GM12878 (cell line): ENCODE data around the gene CCL19. TPM values are rescaled to one million over a fixed set of nuclear protein-coding genes. Genes with fewer than 3 reads are reported as not detected.

Source experiments
- ATAC-seq: fragments of 200-7000 bp; cut with Tn5 transposase; 3 replicates; pipeline ENCODE4 v1.9.1; 2020; ENCODE audit warnings: mild to moderate bottlenecking, moderate library complexity
- BruUV-seq: library from RNA; stranded (reverse); fragments of 400-500 nt; replicated peaks from 2 replicates; lab custom pipeline; 2021; lab: Mats Ljungman, UMichigan
- CTCF ChIA-PET: fragments of 300-600 bp; sonication (Branson Sonifier 250); formaldehyde crosslinking; extraction: SDS; loops from one replicate; lab custom pipeline; 2021; ENCODE audit warnings: inconsistent platforms; lab: Yijun Ruan, JAX
- POLR2A ChIA-PET: fragments of 350-600 bp; formaldehyde crosslinking; extraction: SDS; loops from one replicate; lab custom pipeline; 2021; ENCODE audit warnings: inconsistent platforms; lab: Charles Lee
- RAD21 ChIA-PET: fragments of 300-600 bp; sonication (Branson Sonifier 250); formaldehyde crosslinking; loops from one replicate; lab custom pipeline; 2023; ENCODE audit warnings: antibody characterized with exemption; ENCODE audit not compliant: unreplicated experiment; lab: Charles Lee
- SMC1A ChIA-PET: fragments of 300-600 bp; sonication (Branson Sonifier 250); formaldehyde crosslinking; loops from one replicate; lab custom pipeline; 2023; ENCODE audit not compliant: unreplicated experiment, uncharacterized antibody; lab: Charles Lee
- DNase-seq: peaks from one replicate; pipeline ENCODE4 v3.0.0-alpha.2; 2011; ENCODE audit warnings: low read depth, low spot score
- FAIRE-seq: peaks from 3 replicates; lab custom pipeline; 2011; peaks lifted over from hg19 to GRCh38; lab: Jason Lieb, UNC
- H2AFZ ChIP-seq: 2 replicates; pipeline ENCODE4 v1.6.0; 2011; ENCODE audit warnings: low read depth, low read length, control low read depth; ENCODE audit not compliant: control insufficient read depth
- H3K27ac ChIP-seq: 2 replicates; pipeline ENCODE4 v1.5.1; 2011; ENCODE audit warnings: control low read depth; ENCODE audit not compliant: control insufficient read depth, insufficient read depth
- H3K27me3 ChIP-seq, 2 experiments: replicated peaks in 1 of 2; 2 replicates each; pipeline versions ENCODE4 v1.6.0 to v1.6.1; 2011; ENCODE audit warnings: low read length in 1 of 2; ENCODE audit not compliant: control insufficient read depth in 2 of 2, insufficient read depth in 2 of 2
- H3K36me3 ChIP-seq, 2 experiments: 2 replicates each; pipeline ENCODE4 v1.5.1; 2011; ENCODE audit warnings: low read length in 1 of 2; ENCODE audit not compliant: control insufficient read depth in 2 of 2, insufficient read depth in 2 of 2
- H3K4me1 ChIP-seq: 2 replicates; pipeline ENCODE4 v1.6.1; 2011; ENCODE audit warnings: mild to moderate bottlenecking, low read length, moderate library complexity, mixed read lengths; ENCODE audit not compliant: control insufficient read depth, insufficient read depth
- H3K4me2 ChIP-seq: 2 replicates; pipeline ENCODE4 v1.6.0; 2011; ENCODE audit warnings: control low read depth; ENCODE audit not compliant: control insufficient read depth, insufficient read depth
- H3K4me3 ChIP-seq: fragments of 200-600 bp; sonication (generic); 2 replicates; pipeline ENCODE4 v1.5.1; 2016
- H3K79me2 ChIP-seq: 2 replicates; pipeline ENCODE4 v1.6.0; 2011; ENCODE audit warnings: low read length; ENCODE audit not compliant: control insufficient read depth, insufficient read depth
- H3K9ac ChIP-seq: 2 replicates; pipeline ENCODE4 v1.8.0; 2011; ENCODE audit warnings: low read length, control low read depth, mixed read lengths; ENCODE audit not compliant: control insufficient read depth, insufficient read depth
- H3K9me3 ChIP-seq: replicated peaks from 3 replicates; pipeline ENCODE4 v1.5.1; 2011; ENCODE audit warnings: mild to moderate bottlenecking, low read length; ENCODE audit not compliant: control insufficient read depth, insufficient read depth
- H4K20me1 ChIP-seq: 2 replicates; pipeline ENCODE4 v1.6.0; 2011; ENCODE audit not compliant: control insufficient read depth, insufficient read depth
- CHD4 ChIP-seq: fragments of 200-600 bp; sonication (generic); IDR thresholded peaks from 2 replicates; pipeline ENCODE4 v1.6.1; 2016; ENCODE audit warnings: mild to moderate bottlenecking
- E2F8 ChIP-seq: fragments of 450-650 bp; IDR thresholded peaks from 2 replicates; pipeline ENCODE4 v1.6.1; 2018; ENCODE audit warnings: mild to moderate bottlenecking, low read depth, moderate library complexity; ENCODE audit not compliant: partially characterized antibody
- MXI1 ChIP-seq: fragments of 150-350 bp; IDR thresholded peaks from 2 replicates; pipeline ENCODE4 v1.6.1; 2011; ENCODE audit warnings: low read depth, mild to moderate bottlenecking, inconsistent platforms, low read length, improper control_type of control experiment
- NFIC ChIP-seq: IDR thresholded peaks from 2 replicates; pipeline ENCODE4 v1.6.1; 2012; ENCODE audit warnings: low read depth, mild to moderate bottlenecking, inconsistent platforms, low read length, moderate library complexity
- NFXL1 ChIP-seq: fragments of 450-650 bp; IDR thresholded peaks from 2 replicates; pipeline ENCODE4 v1.6.1; 2017; ENCODE audit warnings: antibody characterized with exemption, mild to moderate bottlenecking, borderline replicate concordance
- SIN3A ChIP-seq: IDR thresholded peaks from 2 replicates; pipeline ENCODE4 v1.6.1; 2012; ENCODE audit warnings: low read depth, low read length, improper control_type of control experiment
- SIX5 ChIP-seq: IDR thresholded peaks from 2 replicates; pipeline ENCODE4 v1.6.1; 2011; ENCODE audit warnings: mild to moderate bottlenecking, low read depth, low read length, moderate library complexity; ENCODE audit not compliant: severe bottlenecking
- SP1 ChIP-seq: IDR thresholded peaks from one replicate; pipeline ENCODE4 v1.6.1; 2011; ENCODE audit warnings: low read depth, low read length
- SREBF1 ChIP-seq: IDR thresholded peaks from 2 replicates; pipeline ENCODE4 v1.6.1; 2012; ENCODE audit warnings: mild to moderate bottlenecking, low read length
- TARDBP ChIP-seq: IDR thresholded peaks from 2 replicates; pipeline ENCODE4 v1.6.1; 2016; ENCODE audit warnings: borderline replicate concordance
- TCF7 ChIP-seq: IDR thresholded peaks from 2 replicates; pipeline ENCODE4 v1.6.1; 2014; ENCODE audit warnings: antibody characterized with exemption, borderline replicate concordance
- WRNIP1 ChIP-seq: IDR thresholded peaks from 2 replicates; pipeline ENCODE4 v1.6.1; 2011; ENCODE audit warnings: low read depth, low read length, improper control_type of control experiment, borderline replicate concordance
- WGBS: methylation state at CpG from one replicate; pipeline ENCODE4 v1.1.6; 2016; ENCODE audit warnings: low lambda C conversion rate; ENCODE audit not compliant: insufficient replicate concordance, insufficient coverage; ENCODE audit errors: missing lambda C conversion rate; 5-methylcytosine and 5-hydroxymethylcytosine counted together
- in situ Hi-C: fragments of 300-500 bp; cut with MboI; formaldehyde crosslinking; loops from 9 replicates; pipeline ENCODE4 v1.14.3; 2018; ENCODE audit warnings: mixed read lengths
- intact Hi-C: fragments of 100-400 bp; cut with micrococcal nuclease; formaldehyde crosslinking; loops from one replicate; pipeline ENCODE4 v1.14.2; 2022; ENCODE audit not compliant: unreplicated experiment
- polyA plus RNA-seq, 11 experiments: library from polyadenylated mRNA; depleted of rRNA in 4 of 11; unstranded in 6 of 11; stranded (reverse) in 5 of 11; fragments of >200 nt; fragmentation: Nextera tagmentation in 4 of 11; fragmentation: Illumina TruSeq in 1 of 11; extraction: Ambion mirVana in 4 of 11; extraction: Trizol in 1 of 11; gene quantifications; 1 replicate in 1 of 11; 2 replicates in 10 of 11; pipeline versions ENCODE4 v1.2.1 to v1.2.3, GENCODE V29; 2011 to 2016; ENCODE audit warnings: inconsistent platforms in 2 of 11, missing spikeins in 2 of 11, low read depth in 1 of 11
- total RNA-seq, 4 experiments: library from RNA; depleted of rRNA in 3 of 4; stranded (reverse); fragments of >200 nt in 3 of 4; fragmentation: Illumina TruSeq in 1 of 4; extraction: Trizol in 1 of 4; gene quantifications; 2 replicates each; pipeline versions ENCODE4 v1.2.1 to v1.2.3, GENCODE V29; 2013 to 2021
- TF ChIP-seq, protein P1 (sequence below): fragments of 450-650 bp; IDR thresholded peaks from 2 replicates; pipeline ENCODE4 v1.6.1; 2016; ENCODE audit warnings: mild to moderate bottlenecking
- TF ChIP-seq, protein P2 (sequence below): fragments of 450-650 bp; IDR thresholded peaks from 2 replicates; pipeline ENCODE4 v1.6.1; 2017; ENCODE audit warnings: borderline replicate concordance
- TF ChIP-seq, protein P3 (sequence below): IDR thresholded peaks from 2 replicates; pipeline ENCODE4 v1.6.1; 2011; ENCODE audit warnings: low read depth, mild to moderate bottlenecking, low read length, moderate library complexity, borderline replicate concordance; ENCODE audit errors: extremely low read depth

Gene CCL19
- total and polyA plus RNA-seq, 10 of the 15 experiments (the other 5 are each of a cell fraction or from before 2014, with no cell fraction given): 0.42 to 0.69 TPM; not detected in 8

DNA sequence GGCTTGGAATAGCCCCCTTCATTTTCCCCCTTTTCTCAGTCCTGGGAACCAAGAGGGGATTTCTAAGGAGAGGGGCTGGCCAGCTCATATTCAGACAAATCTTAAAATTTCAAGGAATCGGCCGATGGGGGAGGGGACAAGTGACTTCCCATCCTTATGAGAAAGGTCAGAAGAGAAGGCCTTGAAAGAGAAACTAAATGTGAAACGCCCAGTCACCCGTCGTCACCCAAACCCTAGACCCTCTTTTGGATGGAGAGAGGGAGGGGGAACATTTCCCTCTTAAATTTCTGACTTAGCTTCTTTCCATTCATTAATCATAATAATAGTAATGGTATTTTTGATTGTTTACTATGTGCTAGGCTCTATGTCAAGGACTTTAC is 850 bp upstream of the CCL19 start (continued):
- TF ChIP-seq E2F8: no peak
- TF ChIP-seq, all 136 proteins: peak for 0

GRCh38 chr9:34689512-34689911 is 1.6 kb downstream of the CCL19 start:
- in situ Hi-C loops: no loop called here
- ChIA-PET SMC1A (no interaction called here), POLR2A (no interaction called here), CTCF (no interaction called here), RAD21 (no interaction called here)
- no peak overlapping the region for H2AFZ ChIP-seq
- intact Hi-C loops: no loop called here
- H3K27me3 ChIP-seq: no peaks in the 10 kb centered on the region; a peak in 2 of 4 replicates
- WGBS: 46% methylated on average over 8 of the region's 8 CpGs
- H3K4me2 ChIP-seq: no peak overlapping the region
- no TSS peak for BruUV-seq
- H4K20me1 ChIP-seq: no peaks in the 10 kb centered on the region
- H3K4me3 ChIP-seq: no peak overlapping the region
- no peak overlapping the region for H3K9ac ChIP-seq
- ATAC-seq: no peak
- no peaks in the 10 kb centered on the region for H3K36me3 ChIP-seq
- H3K4me1 ChIP-seq: peaks cover 16% of the 10 kb centered on the region
- no peaks in the 10 kb centered on the region for H3K9me3 ChIP-seq
- DNase-seq: no peak
- TF ChIP-seq, protein P1, sequence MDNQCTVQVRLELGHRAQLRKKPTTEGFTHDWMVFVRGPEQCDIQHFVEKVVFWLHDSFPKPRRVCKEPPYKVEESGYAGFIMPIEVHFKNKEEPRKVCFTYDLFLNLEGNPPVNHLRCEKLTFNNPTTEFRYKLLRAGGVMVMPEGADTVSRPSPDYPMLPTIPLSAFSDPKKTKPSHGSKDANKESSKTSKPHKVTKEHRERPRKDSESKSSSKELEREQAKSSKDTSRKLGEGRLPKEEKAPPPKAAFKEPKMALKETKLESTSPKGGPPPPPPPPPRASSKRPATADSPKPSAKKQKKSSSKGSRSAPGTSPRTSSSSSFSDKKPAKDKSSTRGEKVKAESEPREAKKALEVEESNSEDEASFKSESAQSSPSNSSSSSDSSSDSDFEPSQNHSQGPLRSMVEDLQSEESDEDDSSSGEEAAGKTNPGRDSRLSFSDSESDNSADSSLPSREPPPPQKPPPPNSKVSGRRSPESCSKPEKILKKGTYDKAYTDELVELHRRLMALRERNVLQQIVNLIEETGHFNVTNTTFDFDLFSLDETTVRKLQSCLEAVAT: no peak
- TF ChIP-seq NFXL1 (no peak), MXI1 (no peak), SP1 (no peak), TARDBP (no peak), SIX5 (no peak), WRNIP1 (no peak), CHD4 (no peak), NFIC (no peak), SREBF1 (no peak), TCF7 (no peak), SIN3A (no peak)
- TF ChIP-seq, protein P2, sequence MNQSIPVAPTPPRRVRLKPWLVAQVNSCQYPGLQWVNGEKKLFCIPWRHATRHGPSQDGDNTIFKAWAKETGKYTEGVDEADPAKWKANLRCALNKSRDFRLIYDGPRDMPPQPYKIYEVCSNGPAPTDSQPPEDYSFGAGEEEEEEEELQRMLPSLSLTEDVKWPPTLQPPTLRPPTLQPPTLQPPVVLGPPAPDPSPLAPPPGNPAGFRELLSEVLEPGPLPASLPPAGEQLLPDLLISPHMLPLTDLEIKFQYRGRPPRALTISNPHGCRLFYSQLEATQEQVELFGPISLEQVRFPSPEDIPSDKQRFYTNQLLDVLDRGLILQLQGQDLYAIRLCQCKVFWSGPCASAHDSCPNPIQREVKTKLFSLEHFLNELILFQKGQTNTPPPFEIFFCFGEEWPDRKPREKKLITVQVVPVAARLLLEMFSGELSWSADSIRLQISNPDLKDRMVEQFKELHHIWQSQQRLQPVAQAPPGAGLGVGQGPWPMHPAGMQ: no peak
- TF ChIP-seq, protein P3, sequence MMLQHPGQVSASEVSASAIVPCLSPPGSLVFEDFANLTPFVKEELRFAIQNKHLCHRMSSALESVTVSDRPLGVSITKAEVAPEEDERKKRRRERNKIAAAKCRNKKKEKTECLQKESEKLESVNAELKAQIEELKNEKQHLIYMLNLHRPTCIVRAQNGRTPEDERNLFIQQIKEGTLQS: no peak
- FAIRE-seq: no peak
- H3K27ac ChIP-seq: no peak overlapping the region
- no peaks in the 10 kb centered on the region for H3K79me2 ChIP-seq
